NT2/D1 (cell line): ENCODE measurements around the gene ZMIZ2.

Experiments
- SUZ12 ChIP-seq: IDR thresholded peaks from 2 replicates; pipeline ENCODE4 v1.6.1; 2011; ENCODE audit not compliant: insufficient read length, insufficient read depth; ENCODE audit errors: extremely low read depth
- YY1 ChIP-seq: IDR thresholded peaks from 2 replicates; pipeline ENCODE4 v1.6.1; 2011; ENCODE audit not compliant: insufficient read length, insufficient read depth
- ZNF274 ChIP-seq: IDR thresholded peaks from 2 replicates; pipeline ENCODE4 v1.6.1; 2011; ENCODE audit warnings: mild to moderate bottlenecking, low read depth, low read length

DNA sequence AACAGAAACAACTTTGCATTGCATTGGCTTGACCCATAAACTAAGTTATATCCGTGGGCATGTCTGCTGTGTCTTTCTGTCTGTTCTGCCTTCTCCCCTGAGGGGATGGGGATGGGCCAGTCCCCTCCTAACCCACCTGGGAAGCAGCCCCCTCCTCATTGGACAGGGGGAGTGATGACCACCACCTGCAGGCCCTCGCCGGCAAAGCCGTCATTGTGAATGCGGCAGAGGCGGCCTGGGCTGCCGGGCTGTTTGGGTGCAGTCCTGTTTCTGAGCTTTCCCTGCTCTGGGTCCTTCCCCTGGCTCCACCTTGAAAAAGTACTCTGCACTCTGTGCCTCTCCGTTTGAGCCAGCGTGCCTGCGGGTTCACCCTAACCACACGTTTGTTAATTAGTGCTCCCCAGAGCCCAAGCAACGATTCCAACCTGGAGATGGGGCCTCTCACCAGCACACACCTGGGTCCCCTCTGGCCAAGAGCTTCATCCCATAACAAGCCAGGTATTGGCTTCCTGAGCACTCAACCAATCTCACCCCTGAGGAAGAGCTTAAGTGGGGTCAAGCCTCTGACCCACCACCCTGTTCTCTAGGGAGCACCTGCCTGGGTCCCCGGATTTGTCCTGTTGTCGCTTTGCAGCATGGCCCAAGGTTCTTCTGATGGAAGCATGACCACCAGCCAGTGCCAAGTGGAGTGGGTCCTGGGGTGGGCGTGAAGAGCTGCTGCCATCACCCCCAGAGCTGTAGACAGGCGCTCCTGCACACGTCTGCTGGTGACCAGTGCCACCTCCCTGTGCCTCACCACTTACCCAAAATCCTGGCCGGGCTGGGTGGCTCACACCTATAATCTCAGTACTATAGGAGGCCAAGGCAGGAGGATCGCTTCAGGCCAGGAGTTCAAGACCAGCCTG is 39.4 kb upstream of the ZMIZ2 start:
- TF ChIP-seq ZNF274 (no peak), YY1 (no peak), SUZ12 (no peak)
